ENCODE results near the gene HDHD3.

Gene HDHD3

GRCh38 chr9:113361304-113362018 is 15.3 kb downstream of the HDHD3 start:
- no peak for DNase-seq

DNA sequence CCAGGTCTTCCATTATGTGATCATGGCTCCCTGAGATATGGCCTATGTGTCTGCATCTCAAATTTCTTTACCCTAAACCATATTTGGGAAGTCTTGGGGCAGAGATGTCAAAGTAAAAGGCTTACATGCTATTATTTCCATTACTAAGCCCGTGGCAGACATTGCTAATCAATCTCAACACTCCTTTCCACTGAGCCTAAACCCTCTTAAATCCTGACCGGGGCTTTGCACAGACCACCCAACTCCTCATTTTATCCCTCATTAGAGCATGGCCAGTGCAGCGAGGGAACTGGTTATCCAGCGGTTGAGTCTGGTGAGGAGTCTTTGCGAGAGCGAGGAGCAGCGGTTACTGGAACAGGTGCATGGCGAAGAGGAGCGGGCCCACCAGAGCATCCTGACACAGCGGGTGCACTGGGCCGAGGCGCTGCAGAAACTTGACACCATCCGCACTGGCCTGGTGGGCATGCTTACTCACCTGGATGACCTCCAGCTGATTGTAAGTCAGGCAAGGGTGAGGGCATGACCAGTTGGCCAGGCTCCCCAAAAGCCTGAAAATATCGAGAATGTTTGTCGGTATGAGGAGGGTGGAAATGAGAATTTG is 16.4 kb downstream of the HDHD3 start:
- DNase-seq, result no peak

- DNase-seq, result no peak
Measured at GRCh38 chr9:113359385-113359784, 17.4 kb downstream of the HDHD3 start.

DNA sequence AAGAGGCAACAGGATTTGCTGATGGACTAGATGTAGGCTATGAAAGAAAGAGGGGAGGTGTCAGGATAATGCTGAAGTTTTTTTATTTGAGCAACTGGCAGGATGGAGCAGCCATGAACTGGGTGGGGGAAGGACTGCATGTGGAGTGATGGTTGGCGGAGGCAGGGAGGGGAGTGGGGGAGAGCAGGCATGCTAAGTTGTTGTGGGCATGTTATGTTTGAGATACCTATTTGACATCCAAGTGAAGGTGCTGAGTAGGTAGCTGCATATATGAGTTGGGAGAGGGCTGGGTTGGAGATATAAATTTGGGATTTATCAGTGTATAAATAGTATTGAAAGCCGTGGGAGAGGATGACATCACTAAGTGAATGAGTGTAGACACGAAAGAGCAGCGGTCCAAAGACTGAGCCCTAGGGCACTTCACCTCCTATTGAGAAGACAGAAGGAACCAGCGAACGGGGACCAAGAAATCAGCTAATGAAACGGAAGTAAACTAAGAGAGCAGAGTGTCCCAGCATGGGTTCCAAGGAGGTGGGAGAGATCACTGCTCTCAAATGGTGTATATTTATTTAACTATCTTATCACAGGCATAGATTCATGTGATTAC is 20.0 kb downstream of the HDHD3 start:
- DNase-seq, result no peak

GRCh38 chr9:113355040-113355596 is 21.7 kb downstream of the HDHD3 start:
- no peak for DNase-seq

DNA sequence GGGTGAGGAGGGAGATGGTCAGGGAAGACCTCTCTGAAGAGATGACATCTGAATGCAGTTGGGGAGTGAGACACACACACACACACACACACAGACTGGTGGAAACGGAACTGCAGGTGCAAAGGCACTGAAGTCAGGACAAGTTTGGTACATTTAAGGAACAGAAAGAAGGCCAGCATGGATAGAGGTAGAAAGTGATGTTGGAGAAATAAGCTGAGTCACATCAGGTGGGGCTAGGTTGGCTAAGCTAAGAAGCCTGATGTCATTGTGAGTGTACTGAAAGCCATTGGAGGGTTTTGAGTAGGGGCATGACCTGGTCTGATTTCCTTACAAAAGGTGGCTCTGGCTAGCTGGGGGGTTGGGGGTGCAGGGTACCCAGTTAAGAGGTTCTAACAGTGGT is 24.4 kb downstream of the HDHD3 start:
- no peak for DNase-seq

DNA sequence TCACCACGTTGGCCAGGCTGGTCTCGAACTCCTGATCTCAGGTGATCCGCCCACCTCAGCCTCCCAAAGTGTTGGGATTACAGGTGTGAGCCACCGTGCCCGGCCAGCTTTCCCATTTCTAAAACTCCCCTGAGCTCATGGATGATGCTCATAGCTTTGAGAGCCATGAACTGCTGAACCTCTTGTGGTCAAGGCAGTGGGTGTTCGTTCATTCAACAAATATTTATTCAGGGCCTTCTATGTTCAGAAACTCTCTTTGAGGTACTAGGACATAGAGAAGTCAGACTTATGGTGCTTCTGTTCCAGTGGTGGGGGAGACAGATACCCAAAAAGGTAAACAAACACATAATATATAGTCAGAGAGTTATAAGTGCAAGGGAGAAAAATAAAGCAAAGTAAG is 24.8 kb downstream of the HDHD3 start:
- no peak for DNase-seq

- DNase-seq, result no peak
Measured at GRCh38 chr9:113350937-113351336, 25.8 kb downstream of the HDHD3 start.

- no peak for DNase-seq
Measured at GRCh38 chr9:113350107-113350661, 26.6 kb downstream of the HDHD3 start.

DNA sequence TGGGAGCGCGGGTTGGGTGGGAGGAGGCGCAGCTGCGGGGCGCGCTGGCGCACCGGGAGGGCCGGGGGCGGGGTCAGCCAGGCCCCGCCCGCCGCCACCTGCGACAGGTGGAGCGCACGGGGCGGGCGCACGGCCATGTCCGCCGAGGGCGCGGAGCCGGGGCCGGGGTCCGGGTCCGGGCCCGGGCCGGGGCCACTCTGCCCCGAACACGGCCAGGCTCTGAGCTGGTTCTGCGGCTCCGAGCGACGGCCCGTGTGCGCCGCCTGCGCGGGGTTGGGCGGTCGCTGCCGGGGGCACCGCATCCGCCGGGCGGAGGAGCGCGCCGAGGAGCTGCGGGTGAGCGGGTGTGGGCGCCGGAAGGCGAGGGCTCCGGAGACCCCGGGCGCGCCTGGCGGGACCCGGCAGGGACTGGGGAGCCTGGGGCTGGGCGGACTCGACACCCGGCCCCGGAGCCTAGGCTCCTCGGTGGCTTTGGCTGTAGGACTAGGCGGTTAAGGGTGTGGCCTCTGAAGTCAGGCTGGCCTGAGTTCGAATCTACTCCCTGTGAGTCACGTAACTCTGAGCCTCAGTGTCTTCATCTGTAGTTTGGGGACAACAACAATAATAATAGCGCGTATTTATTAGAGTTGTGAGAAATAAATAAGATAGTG is 27.2 kb downstream of the HDHD3 start, which contains the start of gene BSPRY:
Gene BSPRY, plus strand, starts transcription at position 97 of the 650 bp plus-strand sequence. Its CDS starts 39 bp downstream, at position 136.
- DNase-seq, result no peak

DNA sequence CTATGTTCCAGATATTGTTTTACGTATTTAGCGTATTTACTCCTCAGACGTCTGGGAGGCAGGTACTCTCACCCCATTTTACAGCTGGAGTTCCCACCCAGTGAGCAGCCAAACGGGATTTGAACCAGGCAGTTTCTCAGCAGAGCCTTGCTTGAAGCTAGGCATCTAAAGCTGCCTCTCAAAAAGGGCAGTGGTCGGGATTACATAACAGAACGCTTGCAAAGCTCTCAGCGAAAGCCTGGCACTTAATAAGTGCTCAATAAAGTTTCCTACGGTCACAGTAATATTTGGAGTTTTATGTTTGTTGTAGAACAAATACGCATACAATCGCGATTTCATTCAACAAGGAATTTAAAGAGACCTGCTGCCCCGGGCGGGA is 27.7 kb downstream of the HDHD3 start:
- no peak for DNase-seq

- DNase-seq, result no peak
Measured at GRCh38 chr9:113348437-113348836, 28.3 kb downstream of the HDHD3 start.

GRCh38 chr9:113345671-113346070 is 31.1 kb downstream of the HDHD3 start:
- no peak for DNase-seq

- no peak for DNase-seq
Measured at GRCh38 chr9:113345190-113345589, 31.6 kb downstream of the HDHD3 start.

GRCh38 chr9:113343732-113344231 is 33.0 kb downstream of the HDHD3 start:
- no peak for DNase-seq

DNA sequence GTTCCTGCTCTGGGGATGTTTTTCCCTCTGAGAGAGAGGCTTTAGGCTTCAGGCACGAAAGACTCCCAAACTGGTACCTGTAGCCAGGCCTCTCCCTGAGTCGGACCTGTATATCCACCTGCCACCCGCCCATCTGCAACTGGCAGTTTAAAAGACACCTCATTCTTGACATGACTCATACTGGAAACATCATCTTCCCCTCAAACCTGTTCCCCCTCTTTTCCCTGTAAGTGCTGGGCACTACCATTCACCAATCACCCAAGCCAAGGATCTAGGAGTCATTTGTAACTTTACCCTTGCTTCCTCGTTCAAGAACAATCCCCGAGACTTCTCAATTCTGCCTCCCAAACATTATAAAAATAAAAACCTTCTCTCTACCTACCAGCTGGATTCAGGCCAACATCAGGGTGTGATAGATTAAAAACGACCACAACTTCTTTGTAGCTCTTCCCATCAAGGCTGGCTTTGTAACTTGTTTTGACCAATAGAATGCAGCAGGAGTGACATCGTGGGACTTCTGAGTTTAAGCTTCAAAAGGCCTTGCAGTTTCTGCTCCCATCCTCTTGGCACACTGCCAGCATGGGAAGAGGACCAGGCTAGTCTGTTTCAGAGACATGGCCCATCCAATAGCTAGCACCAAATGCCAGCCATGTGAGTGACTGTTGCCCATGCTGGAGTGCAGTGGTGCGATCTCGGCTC is 34.9 kb downstream of the HDHD3 start:
- DNase-seq, result no peak

DNA sequence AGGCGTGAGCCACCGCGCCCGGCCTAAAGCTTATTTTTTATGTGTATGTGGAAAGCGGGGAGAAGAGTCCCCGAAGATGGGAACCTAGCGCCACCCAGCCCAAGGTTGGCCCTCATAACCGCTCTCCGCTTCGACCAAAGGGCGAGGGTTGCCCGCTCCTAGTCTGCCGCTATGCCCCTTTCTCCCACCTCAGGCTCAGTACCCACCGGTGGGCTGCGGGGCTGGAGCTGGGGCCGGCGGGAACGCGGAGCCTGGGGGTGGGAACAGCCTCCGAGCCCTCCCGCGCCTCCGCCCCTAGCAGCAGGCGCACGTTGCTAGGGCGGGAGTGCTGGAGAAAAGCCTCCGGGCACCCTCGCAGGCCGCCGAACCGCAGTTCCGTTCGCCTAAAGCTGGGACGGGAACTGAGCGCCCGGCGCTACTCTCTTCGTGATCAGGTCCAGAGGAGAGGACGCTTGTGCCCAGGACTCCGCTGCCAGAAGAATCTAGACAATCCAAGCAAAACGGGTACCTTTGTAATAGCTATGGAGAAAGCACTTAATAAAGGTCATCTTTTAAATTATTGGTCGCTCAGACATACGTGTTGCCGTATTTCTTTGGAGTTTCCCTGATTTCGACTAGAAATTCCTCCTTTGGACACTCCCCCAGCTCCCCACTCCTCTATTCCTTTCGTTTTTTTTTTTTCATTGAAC is 36.6 kb downstream of the HDHD3 start, which contains the start of gene WDR31:
Gene WDR31, minus strand, starts transcription at position 265 of the 689 bp plus-strand sequence. CDS start 8,253 bp downstream, outside the sequence.
- DNase-seq, result peak; percentile 71

DNA sequence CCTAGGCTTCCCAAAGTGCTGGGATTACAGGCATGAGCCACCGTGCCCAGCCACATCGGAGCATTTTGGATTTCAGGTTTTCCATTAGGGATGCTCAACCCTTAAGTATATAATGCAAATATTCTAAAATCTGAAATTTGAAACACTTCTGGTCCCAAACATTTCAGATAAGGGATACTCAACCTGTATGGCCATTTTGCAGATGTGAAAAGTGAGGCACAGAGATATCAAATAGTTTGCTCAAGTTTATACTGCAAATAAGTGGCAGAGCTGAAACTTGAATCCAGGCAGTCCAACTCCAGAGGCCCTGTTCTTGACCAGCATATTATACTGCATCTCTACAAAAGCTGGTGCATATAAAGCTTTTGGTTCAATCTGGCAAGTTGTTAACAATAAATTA is 39.1 kb downstream of the HDHD3 start:
- no peak for DNase-seq

- no peak for DNase-seq
Measured at GRCh38 chr9:113331780-113332179, 45.0 kb downstream of the HDHD3 start.

DNA sequence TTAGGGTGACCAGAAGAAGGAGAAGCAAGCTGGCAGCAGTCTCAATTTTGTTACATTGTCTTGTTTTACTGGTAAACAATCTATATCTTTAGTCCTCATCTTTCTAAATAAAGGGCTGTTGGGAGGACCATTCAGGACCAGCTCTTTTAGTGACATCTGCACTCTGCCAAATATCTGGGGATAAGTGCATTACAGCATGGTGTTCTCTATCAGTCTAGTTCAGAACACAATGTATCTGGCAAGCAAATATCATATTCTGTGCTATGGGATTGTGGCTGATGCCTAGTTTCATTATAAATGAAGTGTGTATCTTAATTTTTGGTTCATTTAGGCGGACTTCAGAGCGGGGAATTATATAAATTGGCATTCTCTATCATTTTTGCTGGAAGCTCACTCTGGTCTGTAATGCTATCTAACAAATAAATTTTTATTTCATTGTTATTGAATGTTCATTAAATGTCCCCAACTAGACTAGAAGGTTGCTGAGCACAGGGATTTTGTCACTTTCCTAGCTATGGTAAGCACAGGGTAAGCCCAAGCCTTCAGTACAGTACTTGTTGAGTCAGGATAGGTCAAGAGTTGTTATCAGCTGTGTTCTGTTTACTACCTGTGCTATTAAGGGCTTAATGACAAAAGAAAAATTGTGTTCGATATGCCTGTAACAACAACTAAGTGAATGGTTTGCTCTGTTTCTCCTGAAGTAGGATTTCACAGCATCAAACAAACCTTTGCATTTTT is 48.6 kb downstream of the HDHD3 start:
- DNase-seq, result no peak

- DNase-seq, result no peak
Measured at GRCh38 chr9:113326230-113326629, 50.6 kb downstream of the HDHD3 start.
